Measurements from ENCODE around the gene PLEKHN1.
"Not testable (repeated sequence)": the region's sequence is repeated elsewhere in the genome, so short reads cannot be mapped to it uniquely, and the experiment has no call there.

The PLEKHN1 gene

DNA sequence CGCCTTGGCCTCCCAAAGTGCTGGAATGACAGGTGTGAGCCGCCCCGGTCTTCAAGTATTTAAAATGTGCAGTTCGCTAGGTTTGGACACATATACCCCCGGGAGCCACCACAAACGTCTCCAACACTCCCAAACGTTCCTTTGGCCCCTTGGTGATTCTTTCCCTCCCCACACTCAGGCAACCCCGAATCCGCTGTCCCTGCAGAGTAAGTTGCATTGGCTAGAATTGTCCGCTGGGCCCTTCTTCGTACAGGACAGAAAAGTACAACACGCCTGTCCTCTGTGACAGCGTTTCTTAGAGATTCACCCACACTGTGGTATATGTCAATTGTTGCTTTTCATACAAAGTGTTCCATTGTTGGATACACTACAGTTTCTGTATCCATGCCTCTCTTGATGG lies 18.8 kb downstream of the PLEKHN1 start:
- TF ChIP-seq YY1 (IDR thresholded peaks at IDR 0.05; ENCODE audit: insufficient read depth, insufficient read length) (no peak), ZNF274 (IDR thresholded peaks at IDR 0.05; ENCODE audit: low read depth, low read length) (no peak), SUZ12 (IDR thresholded peaks at IDR 0.05; ENCODE audit: extremely low read depth, insufficient read depth, insufficient read length) (no peak)
- Histone ChIP-seq H3K36me3 (ENCODE audit: insufficient read depth, insufficient read length, low read length) (no peaks in the 10 kb centered on the region), H3K9ac (ENCODE audit: insufficient read length, low read depth) (no peak overlapping the region), H3K4me3 (ENCODE audit: insufficient read length, low read depth) (no peak overlapping the region), H3K27me3 (ENCODE audit: insufficient read depth, insufficient read length) (peaks cover 18% of the 10 kb centered on the region), H3K9me3 (ENCODE audit: insufficient read depth, low read length) (no peaks in the 10 kb centered on the region), H3K4me1 (ENCODE audit: insufficient read depth, insufficient read length) (no peaks in the 10 kb centered on the region)
- DNase-seq (ENCODE audit: low read depth, low spot score) = no peak

DNA sequence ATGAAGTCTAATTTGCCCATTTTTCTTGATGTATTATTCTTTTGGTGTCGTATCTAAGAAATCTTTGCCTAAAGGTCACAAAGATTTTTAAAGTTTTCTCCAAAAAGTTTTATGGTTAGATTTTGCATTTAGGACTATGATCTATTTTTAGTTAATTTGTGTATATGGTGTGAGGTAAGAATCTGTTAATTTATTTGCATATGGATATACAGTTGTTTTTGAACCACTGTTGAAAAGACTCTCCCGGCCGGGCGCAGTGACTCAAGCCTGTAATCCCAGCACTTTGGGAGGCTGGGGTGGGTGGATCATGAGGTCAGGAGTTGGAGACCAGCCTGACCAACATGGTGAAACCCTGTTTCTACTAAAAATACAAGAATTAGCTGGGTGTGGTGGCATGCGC lies 21.8 kb downstream of the PLEKHN1 start:
- H3K36me3 ChIP-seq (ENCODE audit: insufficient read depth, insufficient read length, low read length); DNase-seq (ENCODE audit: low read depth, low spot score); H3K4me1 ChIP-seq (ENCODE audit: insufficient read depth, insufficient read length); H3K9me3 ChIP-seq (ENCODE audit: insufficient read depth, low read length); H3K4me3 ChIP-seq (ENCODE audit: insufficient read length, low read depth); H3K9ac ChIP-seq (ENCODE audit: insufficient read length, low read depth); H3K27me3 ChIP-seq (ENCODE audit: insufficient read depth, insufficient read length): not testable (repeated sequence)

DNA sequence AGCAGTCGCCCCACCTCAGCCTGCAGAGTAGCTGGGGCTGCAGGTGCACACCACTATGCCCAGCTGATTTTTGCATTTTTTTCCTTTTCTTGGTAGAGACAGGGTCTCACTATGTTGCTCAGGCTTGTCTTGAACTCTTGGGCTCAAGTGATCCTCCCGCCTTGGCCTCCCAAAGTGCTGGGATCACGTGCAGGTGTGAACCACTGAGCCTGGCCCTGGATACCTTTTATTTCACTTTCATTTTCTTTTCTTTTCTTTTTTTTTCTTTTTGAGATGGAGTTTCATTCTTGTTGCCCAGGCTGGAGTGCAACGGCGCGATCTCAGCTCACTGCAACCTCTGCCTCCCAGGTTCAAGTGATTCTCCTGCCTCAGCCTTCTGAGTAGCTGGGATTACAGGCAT lies 25.0 kb downstream of the PLEKHN1 start:
- H3K9ac ChIP-seq (ENCODE audit: insufficient read length, low read depth); H3K4me3 ChIP-seq (ENCODE audit: insufficient read length, low read depth); H3K36me3 ChIP-seq (ENCODE audit: insufficient read depth, insufficient read length, low read length); H3K4me1 ChIP-seq (ENCODE audit: insufficient read depth, insufficient read length); DNase-seq (ENCODE audit: low read depth, low spot score); H3K27me3 ChIP-seq (ENCODE audit: insufficient read depth, insufficient read length): not testable (repeated sequence)
- peaks cover 11% of the 10 kb centered on the region; the same call in 1 of the 2 replicates for H3K9me3 ChIP-seq (ENCODE audit: insufficient read depth, low read length)

DNA sequence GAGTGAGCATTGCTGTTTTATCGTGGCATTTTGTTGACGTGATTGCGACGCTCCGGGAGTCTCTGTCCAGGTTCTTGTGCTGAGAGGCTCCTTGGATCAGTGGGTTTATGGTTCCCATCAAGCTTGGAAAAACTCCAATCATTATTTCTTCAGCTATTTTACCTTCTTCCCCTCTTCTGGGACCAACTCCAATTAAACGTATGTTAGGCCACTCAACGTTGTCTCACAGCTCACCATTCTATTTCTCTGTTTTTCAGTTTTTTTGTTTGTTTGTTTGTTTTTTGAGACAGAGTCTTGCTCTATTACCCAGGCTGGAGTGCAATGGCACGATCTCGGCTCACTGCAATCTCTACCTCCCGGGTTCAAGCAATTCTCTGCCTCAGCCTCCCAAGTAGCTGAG lies 25.6 kb downstream of the PLEKHN1 start:
- Histone ChIP-seq H3K4me1 (ENCODE audit: insufficient read depth, insufficient read length) (peaks cover under 1% of the 10 kb centered on the region), H3K9me3 (ENCODE audit: insufficient read depth, low read length) (peaks cover 11% of the 10 kb centered on the region; the same call in 1 of the 2 replicates), H3K27me3 (ENCODE audit: insufficient read depth, insufficient read length) (no peaks in the 10 kb centered on the region), H3K9ac (ENCODE audit: insufficient read length, low read depth) (no peak overlapping the region), H3K36me3 (ENCODE audit: insufficient read depth, insufficient read length, low read length) (no peaks in the 10 kb centered on the region), H3K4me3 (ENCODE audit: insufficient read length, low read depth) (no peak overlapping the region)
- no peak for TF ChIP-seq ZNF274 (IDR thresholded peaks at IDR 0.05; ENCODE audit: low read depth, low read length)
- no peak for DNase-seq (ENCODE audit: low read depth, low spot score)

DNA sequence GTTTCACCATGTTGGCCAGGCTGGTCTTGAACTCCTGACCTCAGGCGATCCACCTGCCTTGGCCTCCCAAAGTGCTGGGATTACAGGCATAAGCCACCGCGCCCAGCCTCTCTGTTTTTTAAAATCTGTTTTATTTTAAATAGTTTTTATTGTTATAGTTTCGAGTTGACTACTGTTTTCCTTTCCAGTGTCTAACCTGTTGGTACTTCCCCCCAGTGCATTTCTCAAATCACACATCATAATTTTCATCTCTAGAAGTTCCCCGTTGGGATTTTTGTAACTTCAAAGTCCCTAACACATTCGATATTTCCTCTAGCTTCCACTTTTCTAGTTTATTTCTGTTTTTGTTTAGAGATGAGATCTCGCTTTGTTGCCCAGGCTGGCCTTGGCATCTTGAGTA lies 26.1 kb downstream of the PLEKHN1 start:
- H3K4me3 ChIP-seq (ENCODE audit: insufficient read length, low read depth) = no peak overlapping the region

DNA sequence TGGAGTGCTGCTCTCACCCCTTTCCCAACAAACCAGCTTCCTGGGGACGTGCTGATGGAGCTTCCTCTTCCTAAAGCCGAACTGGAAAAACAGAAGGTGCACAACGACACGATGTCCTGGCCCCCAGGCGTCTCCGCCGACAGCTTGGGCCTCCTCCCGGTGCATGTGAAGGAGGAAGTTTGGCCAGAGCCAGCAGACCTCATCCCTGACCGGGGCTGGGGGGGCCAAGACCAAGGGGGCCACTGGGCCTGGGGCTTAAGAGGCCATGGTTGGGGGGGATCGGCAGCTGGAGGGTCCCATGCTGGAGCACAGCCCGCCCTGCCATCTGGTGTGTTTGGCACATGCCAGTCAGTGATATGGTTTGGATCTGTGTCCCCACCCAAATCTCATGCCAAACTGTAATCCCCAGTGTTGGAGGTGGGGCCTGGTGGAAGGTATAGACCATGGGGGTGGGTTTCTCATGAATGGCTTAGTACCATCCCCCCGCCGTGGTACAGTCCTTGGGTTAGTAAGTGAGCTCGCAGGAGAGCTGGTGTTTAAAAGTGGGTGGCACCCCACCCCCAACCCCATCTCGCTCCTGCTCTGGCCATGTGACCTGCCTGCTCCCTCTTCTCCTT lies 27.2 kb downstream of the PLEKHN1 start:
- peaks cover 4% of the 10 kb centered on the region for H3K36me3 ChIP-seq (ENCODE audit: insufficient read depth, insufficient read length, low read length)
- TF ChIP-seq YY1 (IDR thresholded peaks at IDR 0.05; ENCODE audit: insufficient read depth, insufficient read length) (no peak), SUZ12 (IDR thresholded peaks at IDR 0.05; ENCODE audit: extremely low read depth, insufficient read depth, insufficient read length) (no peak), ZNF274 (IDR thresholded peaks at IDR 0.05; ENCODE audit: low read depth, low read length) (no peak)
- H3K9me3 ChIP-seq (ENCODE audit: insufficient read depth, low read length) = peaks cover 11% of the 10 kb centered on the region; the same call in 1 of the 2 replicates
- DNase-seq (ENCODE audit: low read depth, low spot score) = no peak
- H3K4me3 ChIP-seq (ENCODE audit: insufficient read length, low read depth) = no peak overlapping the region
- peaks cover 10% of the 10 kb centered on the region for H3K4me1 ChIP-seq (ENCODE audit: insufficient read depth, insufficient read length)
- H3K9ac ChIP-seq (ENCODE audit: insufficient read length, low read depth) = no peak overlapping the region
- H3K27me3 ChIP-seq (ENCODE audit: insufficient read depth, insufficient read length) = no peaks in the 10 kb centered on the region

More for the DNA sequence above, 26.1 kb downstream of the PLEKHN1 start:
- no peaks in the 10 kb centered on the region for H3K27me3 ChIP-seq (ENCODE audit: insufficient read depth, insufficient read length)
- TF ChIP-seq ZNF274 (IDR thresholded peaks at IDR 0.05; ENCODE audit: low read depth, low read length) (no peak), YY1 (IDR thresholded peaks at IDR 0.05; ENCODE audit: insufficient read depth, insufficient read length) (no peak), SUZ12 (IDR thresholded peaks at IDR 0.05; ENCODE audit: extremely low read depth, insufficient read depth, insufficient read length) (no peak)
- peaks cover 5% of the 10 kb centered on the region for H3K4me1 ChIP-seq (ENCODE audit: insufficient read depth, insufficient read length)
- DNase-seq (ENCODE audit: low read depth, low spot score) = no peak
- H3K36me3 ChIP-seq (ENCODE audit: insufficient read depth, insufficient read length, low read length) = no peaks in the 10 kb centered on the region
- H3K9ac ChIP-seq (ENCODE audit: insufficient read length, low read depth) = no peak overlapping the region
- H3K9me3 ChIP-seq (ENCODE audit: insufficient read depth, low read length) = peaks cover 11% of the 10 kb centered on the region; the same call in 1 of the 2 replicates

DNA sequence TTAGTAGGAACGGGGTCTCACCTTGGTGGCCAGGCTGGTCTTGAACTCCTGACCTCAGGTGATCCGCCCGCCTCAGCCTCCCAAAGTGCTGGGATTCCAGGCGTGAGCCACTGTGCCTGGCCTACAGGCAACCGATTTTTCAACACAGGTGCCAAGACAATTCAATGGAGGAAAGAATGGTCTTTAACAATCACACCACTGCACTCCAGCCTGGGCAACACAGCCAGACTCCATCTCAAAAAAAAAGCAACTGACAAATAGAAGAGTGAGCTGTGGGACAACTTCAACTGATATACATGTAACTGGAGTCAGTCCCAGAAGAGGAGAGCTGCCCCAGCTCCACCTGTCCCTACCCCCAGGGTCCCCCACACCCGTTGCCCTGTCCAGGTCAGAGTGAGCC lies 28.3 kb downstream of the PLEKHN1 start:
- not testable (repeated sequence) for H3K27me3 ChIP-seq (ENCODE audit: insufficient read depth, insufficient read length); DNase-seq (ENCODE audit: low read depth, low spot score); H3K9ac ChIP-seq (ENCODE audit: insufficient read length, low read depth); H3K4me3 ChIP-seq (ENCODE audit: insufficient read length, low read depth); H3K4me1 ChIP-seq (ENCODE audit: insufficient read depth, insufficient read length); H3K36me3 ChIP-seq (ENCODE audit: insufficient read depth, insufficient read length, low read length)
- peaks cover 11% of the 10 kb centered on the region; the same call in 1 of the 2 replicates for H3K9me3 ChIP-seq (ENCODE audit: insufficient read depth, low read length)

All from NT2/D1 (cell line).